NCI-H345 treated with DMSO at 0.1 percent for 48 hours (cell line): ENCODE data around the gene MPST.

Experiments used
- DNase-seq: peaks from one replicate; lab custom pipeline; 2025; ENCODE audit not compliant: unreplicated experiment; lab: John Stamatoyannopoulos, UW

MPST gene

DNA sequence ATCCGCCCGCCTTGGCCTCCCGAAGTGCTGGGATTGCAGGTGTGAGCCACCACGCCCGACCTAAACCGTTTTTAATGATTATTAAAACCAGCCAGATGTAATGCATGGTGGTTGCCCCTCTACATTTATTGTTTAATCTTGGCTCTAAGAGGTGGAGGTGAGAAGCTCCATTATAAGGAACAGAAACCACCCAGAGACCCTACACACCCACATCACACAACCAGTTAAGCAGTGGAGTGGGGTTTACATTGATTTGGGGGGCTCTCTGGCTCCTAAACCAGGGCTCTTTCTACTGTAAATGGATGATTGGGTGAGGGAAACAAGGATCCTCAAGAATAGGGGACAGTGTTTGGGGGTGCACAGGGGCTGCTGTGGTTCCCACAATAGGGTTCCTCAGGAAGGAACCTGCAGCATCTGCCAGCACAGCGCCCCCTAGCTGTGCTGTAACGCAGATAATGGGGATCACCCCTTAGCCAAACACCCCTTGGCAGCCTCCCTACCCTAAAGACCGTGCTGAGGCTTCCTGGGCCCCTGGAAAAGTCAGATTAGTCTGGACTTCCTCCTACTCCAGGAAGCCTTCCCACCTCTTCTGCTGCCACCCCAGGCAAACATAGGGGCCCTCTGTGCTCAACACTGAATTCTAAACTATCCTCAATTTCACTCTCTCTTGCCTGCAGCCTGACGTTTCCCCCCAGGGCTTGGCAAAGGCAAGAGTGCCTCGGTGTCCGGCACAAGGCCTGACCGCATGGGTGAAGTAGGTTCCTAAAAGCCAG is 2.4 kb downstream of the MPST start:
- no peak for DNase-seq

- no peak for DNase-seq
These were observed 3.2 kb downstream of the MPST start for GRCh38 chr22:37022483-37023337.

DNA sequence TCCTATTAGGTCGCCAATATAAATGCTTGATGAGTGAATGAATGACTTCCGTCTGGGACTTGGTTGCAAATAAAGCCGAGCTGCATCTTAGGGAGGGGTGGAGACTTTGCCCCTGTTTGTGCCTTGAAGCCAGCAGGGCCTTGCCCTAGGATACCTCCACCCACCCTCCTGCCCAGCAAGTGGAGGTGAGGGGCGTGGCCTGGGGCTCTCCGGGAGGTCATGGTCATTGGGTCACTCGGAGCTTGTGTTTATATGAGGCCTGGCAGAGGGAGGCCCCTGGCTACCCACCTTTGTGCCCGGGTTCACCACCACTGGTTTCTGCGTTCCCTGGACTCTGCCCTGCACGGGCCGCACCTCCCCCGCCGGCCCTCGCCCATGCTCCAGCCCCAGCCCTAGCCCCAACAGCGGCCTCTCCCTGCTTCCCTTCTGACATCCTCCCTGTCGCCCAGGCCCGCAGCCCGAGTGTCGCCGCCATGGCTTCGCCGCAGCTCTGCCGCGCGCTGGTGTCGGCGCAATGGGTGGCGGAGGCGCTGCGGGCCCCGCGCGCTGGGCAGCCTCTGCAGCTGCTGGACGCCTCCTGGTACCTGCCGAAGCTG is 4.3 kb downstream of the MPST start:
- DNase-seq = no peak

DNA sequence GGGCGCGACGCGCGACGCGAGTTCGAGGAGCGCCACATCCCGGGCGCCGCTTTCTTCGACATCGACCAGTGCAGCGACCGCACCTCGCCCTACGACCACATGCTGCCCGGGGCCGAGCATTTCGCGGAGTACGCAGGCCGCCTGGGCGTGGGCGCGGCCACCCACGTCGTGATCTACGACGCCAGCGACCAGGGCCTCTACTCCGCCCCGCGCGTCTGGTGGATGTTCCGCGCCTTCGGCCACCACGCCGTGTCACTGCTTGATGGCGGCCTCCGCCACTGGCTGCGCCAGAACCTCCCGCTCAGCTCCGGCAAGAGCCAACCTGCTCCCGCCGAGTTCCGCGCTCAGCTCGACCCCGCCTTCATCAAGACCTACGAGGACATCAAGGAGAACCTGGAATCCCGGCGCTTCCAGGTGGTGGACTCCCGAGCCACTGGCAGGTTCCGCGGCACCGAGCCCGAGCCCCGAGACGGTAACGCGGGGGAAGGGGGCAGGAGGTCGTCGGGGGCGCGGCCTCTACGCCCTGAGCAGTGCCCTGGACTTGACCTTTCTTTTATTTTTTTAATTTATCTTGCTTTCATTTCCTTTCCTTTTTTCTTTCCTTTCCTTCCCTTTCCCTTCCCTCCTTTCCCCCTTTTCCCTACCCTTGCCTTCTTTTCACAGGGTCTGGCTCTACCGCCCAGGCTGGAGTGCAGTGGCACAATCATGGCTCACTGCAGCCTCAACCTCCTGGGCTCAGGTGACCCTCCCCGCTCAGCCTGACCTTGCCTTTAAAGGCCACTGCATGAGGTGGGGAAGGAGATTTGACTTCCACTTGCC is 5.0 kb downstream of the MPST start:
- DNase-seq = no peak

DNA sequence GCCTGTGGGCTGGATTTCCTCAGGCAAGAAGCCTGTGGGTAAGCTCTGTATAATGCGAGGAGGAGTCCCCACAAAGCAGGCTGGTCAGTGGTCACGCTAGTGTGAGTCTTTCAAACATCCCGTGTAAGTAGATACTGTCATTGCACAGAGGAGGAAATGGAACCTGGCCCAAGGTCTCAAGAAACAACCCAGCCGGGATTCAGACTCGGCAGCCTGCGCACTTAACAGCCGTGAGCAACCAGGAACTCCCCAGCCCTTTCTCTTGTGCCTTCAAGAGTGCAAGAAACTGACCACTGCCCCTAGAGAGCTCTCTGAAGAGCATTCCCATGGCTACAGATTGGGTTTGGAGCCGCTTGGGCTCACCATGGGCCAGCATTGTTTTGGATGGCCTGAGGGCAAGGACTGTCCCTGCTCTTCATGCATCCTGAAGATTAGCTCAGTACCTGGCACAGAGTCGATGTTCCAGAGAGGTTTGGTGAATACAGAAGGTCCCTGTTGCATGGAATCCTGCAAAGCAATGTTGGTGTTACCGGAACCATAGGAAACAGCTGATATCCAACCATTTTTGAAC is 6.0 kb downstream of the MPST start:
- DNase-seq = no peak

- no peak for DNase-seq
These were observed 6.8 kb downstream of the MPST start for GRCh38 chr22:37026325-37026724.

DNA sequence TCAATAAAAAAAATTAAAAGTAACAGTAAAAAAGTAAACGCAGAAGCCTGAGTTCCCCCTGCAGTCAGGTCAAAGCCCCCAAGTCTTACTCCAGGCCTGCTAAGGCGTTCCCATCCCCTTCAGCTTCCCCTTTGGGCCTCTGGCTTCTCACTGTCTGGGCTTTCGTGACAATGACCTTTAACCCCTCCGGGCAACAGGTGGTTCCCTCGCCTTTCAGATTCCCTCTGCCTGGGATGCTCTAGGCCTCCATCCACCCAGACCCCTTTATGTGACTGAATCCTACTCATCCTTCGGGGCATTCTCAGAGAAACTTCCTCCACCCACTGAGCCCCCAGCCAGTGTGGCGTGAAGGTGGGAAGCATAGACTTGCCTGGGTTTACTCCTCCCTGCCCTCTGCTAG is 8.0 kb downstream of the MPST start:
- no peak for DNase-seq

DNA sequence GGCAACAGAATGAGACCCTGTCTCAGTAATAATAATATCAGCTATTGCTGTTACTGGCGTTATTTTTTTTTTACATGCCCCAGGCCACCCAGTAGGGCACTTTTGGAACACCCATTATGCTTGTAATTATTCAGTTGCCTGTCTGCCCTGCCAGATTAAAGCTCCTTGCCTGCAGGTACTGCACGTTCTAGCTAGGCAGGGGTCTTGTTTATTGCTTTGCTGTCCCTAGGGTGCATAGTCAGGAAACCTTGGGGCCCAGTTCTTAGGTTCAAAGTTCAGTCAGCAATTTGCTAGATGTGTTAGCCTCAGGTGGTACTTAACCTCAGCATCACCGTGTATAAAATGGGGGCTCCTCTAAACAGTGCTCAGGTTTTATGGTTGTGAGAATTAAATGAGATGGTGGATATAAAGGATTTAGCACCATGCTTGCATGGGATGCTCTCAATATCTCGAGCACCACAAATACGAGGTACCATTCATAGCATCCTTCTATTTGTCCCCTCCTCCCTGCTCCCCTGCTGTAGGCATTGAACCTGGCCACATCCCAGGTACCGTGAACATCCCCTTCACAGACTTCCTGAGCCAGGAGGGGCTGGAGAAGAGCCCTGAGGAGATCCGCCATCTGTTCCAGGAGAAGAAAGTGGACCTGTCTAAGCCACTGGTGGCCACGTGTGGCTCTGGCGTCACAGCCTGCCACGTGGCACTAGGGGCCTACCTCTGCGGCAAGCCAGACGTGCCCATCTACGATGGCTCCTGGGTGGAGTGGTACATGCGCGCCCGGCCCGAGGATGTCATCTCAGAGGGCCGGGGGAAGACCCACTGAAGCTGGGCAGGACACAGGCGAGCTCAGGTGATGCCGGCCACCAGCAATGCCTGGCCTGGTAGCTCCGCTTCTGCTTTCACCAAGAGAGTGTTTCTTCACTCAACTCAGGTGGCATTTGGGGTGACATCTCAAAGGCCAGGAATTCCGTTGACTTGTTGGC is 9.4 kb downstream of the MPST start:
- no peak for DNase-seq

GRCh38 chr22:37030560-37031281 is 11.2 kb downstream of the MPST start:
- DNase-seq = no peak

DNA sequence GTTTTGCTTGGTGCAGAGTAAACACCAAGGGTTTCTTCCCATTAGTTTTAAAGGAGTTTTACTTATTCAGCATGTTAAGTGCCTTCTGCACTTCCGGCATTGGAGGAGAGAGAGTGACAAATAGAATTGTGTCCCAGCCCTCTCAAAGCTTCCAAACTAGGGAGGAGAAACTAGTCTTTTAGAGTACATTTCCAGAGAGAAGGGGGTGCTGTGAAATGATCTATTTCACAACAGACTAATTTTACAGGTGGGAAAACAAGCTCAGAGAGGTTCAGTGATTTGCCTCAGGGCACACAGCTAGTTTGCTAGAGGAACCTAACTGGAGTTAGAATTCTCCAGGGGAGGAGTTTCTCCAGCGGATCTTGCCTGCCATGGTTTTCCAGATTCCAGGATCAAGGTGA is 12.6 kb downstream of the MPST start:
- no peak for DNase-seq

- no peak for DNase-seq
These were observed 13.3 kb downstream of the MPST start for GRCh38 chr22:37032535-37033460.

DNA sequence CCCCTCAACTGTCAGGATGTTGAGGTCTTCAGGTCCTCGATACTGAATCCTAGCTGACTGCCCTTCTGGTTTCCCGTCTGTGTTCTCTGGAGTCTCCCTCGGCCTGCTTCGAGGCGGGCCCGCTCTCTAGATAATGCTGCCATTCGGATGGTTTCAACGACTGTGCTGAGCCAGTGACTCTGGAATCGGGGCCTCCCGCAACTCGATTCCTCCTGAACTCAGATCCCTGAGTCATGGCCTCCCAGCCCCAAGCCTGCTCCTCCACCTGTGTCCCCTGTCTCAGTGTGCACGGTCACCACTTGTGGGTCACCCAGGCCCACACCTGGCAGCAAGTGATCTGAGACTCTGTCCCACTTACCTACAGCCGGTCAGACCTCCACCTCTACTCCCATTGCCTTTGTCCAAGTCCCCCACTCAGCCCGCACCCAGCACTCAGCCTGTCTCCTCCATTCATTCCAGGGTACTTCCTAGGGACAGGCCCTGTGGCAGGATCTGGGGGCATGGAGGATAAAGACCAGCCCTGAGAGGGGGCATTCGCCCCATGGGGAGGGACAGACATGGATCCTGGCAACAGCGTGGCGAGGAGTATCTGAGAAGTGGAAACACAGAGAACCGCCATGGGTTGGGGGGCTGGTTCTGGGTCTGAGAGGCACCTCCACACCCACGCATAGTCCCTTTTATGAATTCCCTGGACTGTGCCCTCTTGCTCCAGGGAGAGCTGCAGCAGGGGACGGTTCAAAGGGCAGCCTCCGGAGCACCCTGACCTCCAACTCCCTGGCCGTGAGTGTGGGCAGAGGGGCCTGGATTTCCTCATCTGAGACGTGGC is 14.3 kb downstream of the MPST start:
- no peak for DNase-seq

- DNase-seq = no peak
These were observed 17.3 kb downstream of the MPST start for GRCh38 chr22:37036655-37037377.

DNA sequence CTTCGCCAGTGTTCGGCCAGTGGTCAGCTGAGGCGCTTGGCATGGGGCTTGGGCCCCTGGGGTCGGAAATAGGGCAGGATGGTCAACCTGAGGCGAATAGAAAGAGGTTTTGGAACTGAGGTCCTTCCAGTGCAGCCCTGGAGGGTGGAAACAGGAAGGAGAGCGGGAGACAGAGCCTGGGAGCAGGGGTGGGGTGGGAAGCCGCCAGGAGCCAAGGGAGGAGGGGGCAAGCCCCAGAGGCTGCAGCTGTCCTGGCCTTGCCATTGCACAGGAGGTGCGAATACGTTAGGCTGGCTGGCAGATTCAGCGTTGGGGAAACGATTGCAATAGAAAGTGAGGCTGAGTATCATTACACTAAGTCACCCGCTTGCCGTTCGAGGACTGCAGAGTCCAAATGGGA is 18.1 kb downstream of the MPST start:
- DNase-seq = no peak

- DNase-seq = no peak
These were observed 19.9 kb downstream of the MPST start for GRCh38 chr22:37039466-37039865.

DNA sequence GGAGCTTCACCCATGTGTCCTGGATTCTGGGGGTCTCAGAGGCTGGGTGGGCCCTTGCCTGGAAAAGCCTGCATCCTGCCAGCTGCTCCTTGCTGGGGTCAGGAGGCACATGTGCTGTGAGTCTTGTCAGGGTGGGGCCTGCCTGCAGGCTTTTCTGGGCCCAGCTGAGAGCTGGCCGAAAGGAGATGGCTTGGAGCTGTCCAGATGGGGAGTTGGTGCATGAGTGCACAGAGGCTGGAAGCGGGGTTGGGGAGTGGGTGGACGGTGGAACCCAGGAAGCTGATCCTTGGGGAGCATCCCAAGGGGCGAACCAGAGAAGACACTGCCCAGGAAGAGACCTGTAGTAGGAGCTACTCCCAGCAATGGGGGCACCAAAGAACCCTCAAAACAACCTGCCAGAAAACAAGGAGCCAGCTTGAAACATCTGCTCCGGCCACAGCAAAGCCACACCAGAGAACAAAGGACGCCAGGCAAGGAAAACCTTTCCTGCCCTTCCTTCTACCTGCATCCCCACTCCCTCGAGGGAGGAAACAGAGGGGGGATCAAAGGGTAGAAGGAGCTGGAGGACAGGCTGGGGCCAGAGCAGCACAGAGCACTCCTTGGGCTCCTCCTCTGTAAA is 23.8 kb downstream of the MPST start:
- no peak for DNase-seq
